Activated B cell treated with CpG ODN at 0.5 μM for 24 hours (primary cell): Measurements from ENCODE around the gene FGF5. TPM values are rescaled to one million over a fixed set of nuclear protein-coding genes. Genes with fewer than 3 reads are reported as not detected.
"Not testable (repeated sequence)": the region's sequence is repeated elsewhere in the genome, so short reads cannot be mapped to it uniquely, and the experiment has no call there.

Experiments
- ATAC-seq: fragments of 200-7000 bp; cut with Tn5 transposase; one replicate; pipeline ENCODE4 v1.10.0; 2021; ENCODE audit warnings: low read depth, mild to moderate bottlenecking, moderate library complexity
- CTCF ChIA-PET: fragments of 350-600 bp; sonication (Branson Sonifier 250); formaldehyde crosslinking; loops from one replicate; lab custom pipeline; 2021; ENCODE audit warnings: antibody characterized with exemption; lab: Charles Lee
- POLR2A ChIA-PET: fragments of 350-600 bp; sonication (Branson Sonifier 250); formaldehyde crosslinking; loops from one replicate; lab custom pipeline; 2021; ENCODE audit warnings: antibody characterized with exemption; lab: Charles Lee
- DNase-seq: peaks from one replicate; pipeline ENCODE4 v3.0.0; 2022
- H3K27ac Mint-ChIP-seq: one replicate; pipeline ENCODE4 v1.8.0; 2020; ENCODE audit warnings: mixed read lengths
- H3K27me3 Mint-ChIP-seq: one replicate; pipeline ENCODE4 v1.8.0; 2021; ENCODE audit warnings: mixed read lengths
- H3K36me3 Mint-ChIP-seq: one replicate; pipeline ENCODE4 v1.8.0; 2021; ENCODE audit warnings: low read depth, mixed read lengths
- H3K4me1 Mint-ChIP-seq: one replicate; pipeline ENCODE4 v1.8.0; 2021; ENCODE audit warnings: mixed read lengths
- H3K4me3 Mint-ChIP-seq: one replicate; pipeline ENCODE4 v1.8.0; 2020; ENCODE audit warnings: mild to moderate bottlenecking, mixed read lengths
- H3K9me3 Mint-ChIP-seq: one replicate; pipeline ENCODE4 v1.8.0; 2020; ENCODE audit warnings: mixed read lengths
- intact Hi-C: fragments of 100-400 bp; cut with micrococcal nuclease; formaldehyde crosslinking; loops from one replicate; pipeline ENCODE4 v1.15.1; 2024
- total RNA-seq: library from RNA; stranded (reverse); gene quantifications from 2 replicates; pipeline ENCODE4 v1.2.3, GENCODE V29; 2022
- TF ChIP-seq, protein P1 (sequence below): fragments of 200-600 bp; IDR thresholded peaks from one replicate; pipeline ENCODE4 v1.8.0; 2022; ENCODE audit warnings: antibody characterized with exemption, mild to moderate bottlenecking

Gene FGF5
- total RNA-seq, 1 donor from 2014 or later = not detected

DNA sequence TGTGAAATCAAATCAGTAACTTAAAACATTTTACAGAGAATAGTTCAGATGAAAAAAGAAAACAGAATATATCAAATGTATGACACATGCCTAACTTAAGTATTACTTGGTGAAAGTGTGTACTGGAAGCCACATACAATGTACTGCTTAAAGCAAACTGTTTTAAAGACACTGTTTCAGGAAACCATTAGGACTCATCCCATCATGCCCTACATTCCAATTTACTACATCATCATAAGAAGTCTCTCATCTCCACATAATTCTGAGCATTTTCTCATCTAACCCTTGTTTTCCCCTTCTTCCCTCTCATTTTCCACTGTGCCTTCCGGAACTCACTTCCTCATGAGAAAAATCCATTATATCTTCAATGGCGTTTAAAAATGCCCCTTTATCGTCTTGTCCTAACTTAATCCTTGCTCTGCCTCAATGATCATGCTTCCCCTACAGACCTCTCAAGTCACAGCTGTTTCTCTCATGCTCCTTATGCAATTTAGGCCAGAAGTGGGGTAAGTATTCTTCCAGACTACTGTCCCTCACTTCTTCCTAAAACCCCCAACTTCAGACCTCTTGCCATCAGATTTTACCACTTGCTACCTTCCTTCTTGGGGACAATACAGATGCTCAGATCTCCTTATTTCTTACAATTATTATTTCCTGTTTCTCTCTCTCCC, 26.8 kb upstream of the FGF5 start:
- POLR2A ChIA-PET = no interaction called here
- H3K4me3 Mint-ChIP-seq = no peak overlapping the region
- CTCF ChIA-PET = interaction anchor here (0.6 kb wide), 1 partner anchor 290 kb away, joined by 3 read pairs; no protein-coding TSS in a partner anchor
- DNase-seq = no peak
- H3K27me3 Mint-ChIP-seq = peaks cover 6% of the 10 kb centered on the region
- no peaks in the 10 kb centered on the region for H3K9me3 Mint-ChIP-seq
- ATAC-seq = no peak
- intact Hi-C loops = no loop called here
- no peak overlapping the region for H3K27ac Mint-ChIP-seq
- no peaks in the 10 kb centered on the region for H3K36me3 Mint-ChIP-seq
- TF ChIP-seq, protein P1, sequence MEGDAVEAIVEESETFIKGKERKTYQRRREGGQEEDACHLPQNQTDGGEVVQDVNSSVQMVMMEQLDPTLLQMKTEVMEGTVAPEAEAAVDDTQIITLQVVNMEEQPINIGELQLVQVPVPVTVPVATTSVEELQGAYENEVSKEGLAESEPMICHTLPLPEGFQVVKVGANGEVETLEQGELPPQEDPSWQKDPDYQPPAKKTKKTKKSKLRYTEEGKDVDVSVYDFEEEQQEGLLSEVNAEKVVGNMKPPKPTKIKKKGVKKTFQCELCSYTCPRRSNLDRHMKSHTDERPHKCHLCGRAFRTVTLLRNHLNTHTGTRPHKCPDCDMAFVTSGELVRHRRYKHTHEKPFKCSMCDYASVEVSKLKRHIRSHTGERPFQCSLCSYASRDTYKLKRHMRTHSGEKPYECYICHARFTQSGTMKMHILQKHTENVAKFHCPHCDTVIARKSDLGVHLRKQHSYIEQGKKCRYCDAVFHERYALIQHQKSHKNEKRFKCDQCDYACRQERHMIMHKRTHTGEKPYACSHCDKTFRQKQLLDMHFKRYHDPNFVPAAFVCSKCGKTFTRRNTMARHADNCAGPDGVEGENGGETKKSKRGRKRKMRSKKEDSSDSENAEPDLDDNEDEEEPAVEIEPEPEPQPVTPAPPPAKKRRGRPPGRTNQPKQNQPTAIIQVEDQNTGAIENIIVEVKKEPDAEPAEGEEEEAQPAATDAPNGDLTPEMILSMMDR = no peak
- H3K4me1 Mint-ChIP-seq = no peaks in the 10 kb centered on the region

DNA sequence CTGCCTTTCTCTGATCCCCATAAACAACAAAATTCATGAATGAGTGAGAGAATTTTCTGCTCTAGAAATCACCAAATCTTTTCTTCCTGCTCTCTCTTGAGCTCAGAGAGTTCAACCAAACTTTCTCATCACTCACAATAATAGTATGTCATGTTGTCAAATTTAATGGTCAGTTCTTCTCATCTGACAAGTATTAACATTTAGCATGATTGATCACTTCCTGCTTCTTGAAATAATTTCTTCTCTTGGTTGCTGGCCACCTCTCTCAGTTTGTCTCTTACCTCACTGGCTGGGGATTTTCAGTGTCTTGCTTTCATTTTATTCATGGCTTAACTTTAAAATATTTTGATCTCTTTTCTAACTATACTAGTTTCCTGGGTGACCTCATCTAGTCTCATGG, 25.5 kb upstream of the FGF5 start:
- no peak overlapping the region for H3K27ac Mint-ChIP-seq
- H3K4me3 Mint-ChIP-seq = no peak overlapping the region
- TF ChIP-seq, protein P1 = no peak
- H3K4me1 Mint-ChIP-seq = no peaks in the 10 kb centered on the region
- no peaks in the 10 kb centered on the region for H3K9me3 Mint-ChIP-seq
- ChIA-PET POLR2A (no interaction called here), CTCF (no interaction called here)
- H3K27me3 Mint-ChIP-seq = peaks cover 8% of the 10 kb centered on the region
- H3K36me3 Mint-ChIP-seq = no peaks in the 10 kb centered on the region
- intact Hi-C loops = no loop called here
- ATAC-seq (no peak), DNase-seq (no peak)

DNA sequence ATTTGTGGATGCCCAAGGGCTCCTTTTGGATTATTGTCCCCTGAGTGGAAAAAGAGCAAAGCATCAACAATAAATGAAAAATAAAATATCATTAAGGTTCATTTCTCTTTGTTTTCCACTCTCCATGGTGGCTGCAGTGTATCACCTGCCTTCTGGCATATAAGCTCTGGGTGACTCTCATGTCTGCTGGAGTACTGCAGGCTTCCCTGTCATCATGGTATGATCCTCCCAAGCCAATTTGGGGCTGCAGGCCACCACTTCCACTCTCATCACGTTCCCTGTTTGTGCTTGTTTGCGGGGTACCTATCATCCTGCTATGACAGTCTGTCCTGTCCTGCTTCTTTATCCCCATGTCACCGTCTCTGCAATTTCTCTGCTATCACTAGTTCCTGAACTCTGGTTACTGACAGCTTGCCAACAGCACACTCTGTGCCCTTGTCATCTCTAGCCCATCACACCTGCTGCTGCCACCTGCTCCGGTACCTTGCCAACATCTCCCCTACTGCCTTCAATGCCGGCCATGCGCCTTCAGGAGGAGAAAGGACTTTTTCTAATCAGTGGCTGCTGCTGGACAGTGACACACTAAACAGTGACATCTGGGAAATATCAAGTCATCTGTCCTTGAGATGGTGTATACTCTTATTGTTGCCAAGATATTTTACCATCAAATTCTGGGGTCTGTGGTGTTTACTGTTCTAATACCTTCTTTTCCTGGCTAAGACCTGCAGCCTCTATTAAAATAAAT, 23.0 kb upstream of the FGF5 start:
- Mint-ChIP-seq H3K4me1 (no peaks in the 10 kb centered on the region), H3K36me3 (no peaks in the 10 kb centered on the region), H3K27ac (no peak overlapping the region), H3K4me3 (no peak overlapping the region), H3K27me3 (peaks cover 19% of the 10 kb centered on the region), H3K9me3 (no peaks in the 10 kb centered on the region)
- intact Hi-C loops = no loop called here
- ChIA-PET POLR2A (no interaction called here), CTCF (no interaction called here)
- DNase-seq = no peak
- no peak for ATAC-seq
- TF ChIP-seq, protein P1 = no peak

DNA sequence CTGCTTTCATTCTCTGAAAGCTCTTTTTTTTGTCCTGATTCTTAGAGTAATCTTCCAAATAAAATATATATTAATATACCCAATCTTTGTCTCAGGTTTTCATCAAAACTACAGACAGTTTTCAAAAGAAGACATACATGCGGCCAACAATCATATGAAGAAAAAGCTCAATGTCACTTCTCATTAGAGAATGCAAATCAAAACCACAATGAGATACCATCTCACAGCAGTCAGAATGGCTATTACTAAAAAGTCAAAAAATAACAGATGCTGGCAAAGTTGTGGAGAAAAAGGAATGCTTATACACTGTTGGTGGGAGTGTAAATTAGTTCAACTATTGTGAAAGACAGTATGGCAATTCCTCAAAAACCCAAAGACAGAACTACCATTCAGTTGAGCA, 19.0 kb upstream of the FGF5 start:
- intact Hi-C loops = not testable (repeated sequence)

DNA sequence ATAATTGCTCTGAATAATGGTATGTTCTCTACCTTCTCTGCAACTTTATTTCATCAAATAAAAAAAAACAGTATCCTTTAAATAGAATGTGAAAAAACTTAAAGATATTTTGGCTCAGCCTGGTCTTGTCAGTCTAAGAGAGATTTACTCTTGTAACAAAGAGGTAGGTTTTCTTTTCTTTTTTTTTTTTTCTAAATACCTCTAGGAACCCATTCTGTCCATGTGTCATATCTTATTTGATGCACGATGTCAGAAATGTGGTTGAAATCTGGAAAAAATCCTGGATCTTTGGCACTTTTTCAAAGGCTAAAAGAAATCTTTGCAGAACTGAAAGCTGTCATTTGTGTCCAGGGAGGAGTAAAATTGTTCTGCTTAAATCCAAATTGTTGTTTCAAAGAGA, 17.3 kb upstream of the FGF5 start:
- ChIA-PET POLR2A (no interaction called here), CTCF (no interaction called here)
- no peak for DNase-seq
- TF ChIP-seq, protein P1 = no peak
- intact Hi-C loops = no loop called here
- H3K36me3 Mint-ChIP-seq = no peaks in the 10 kb centered on the region
- no peak overlapping the region for H3K27ac Mint-ChIP-seq
- no peak overlapping the region for H3K4me3 Mint-ChIP-seq
- H3K9me3 Mint-ChIP-seq = no peaks in the 10 kb centered on the region
- H3K27me3 Mint-ChIP-seq = peaks cover 19% of the 10 kb centered on the region
- no peaks in the 10 kb centered on the region for H3K4me1 Mint-ChIP-seq
- no peak for ATAC-seq

More for the DNA sequence above, 19.0 kb upstream of the FGF5 start:
- H3K4me3 Mint-ChIP-seq, DNase-seq, CTCF ChIA-PET, H3K27ac Mint-ChIP-seq, H3K36me3 Mint-ChIP-seq, POLR2A ChIA-PET, ATAC-seq, H3K4me1 Mint-ChIP-seq, H3K9me3 Mint-ChIP-seq: not testable (repeated sequence)
- H3K27me3 Mint-ChIP-seq = peaks cover 22% of the 10 kb centered on the region
